ENCODE results near the gene CPNE2. TPM values are rescaled to one million over a fixed set of nuclear protein-coding genes. Genes with fewer than 3 reads are reported as not detected.

The CPNE2 gene
- total RNA-seq, 4 donors from 2014 or later: 12.5 to 18.9 (median 14.9) TPM

DNA sequence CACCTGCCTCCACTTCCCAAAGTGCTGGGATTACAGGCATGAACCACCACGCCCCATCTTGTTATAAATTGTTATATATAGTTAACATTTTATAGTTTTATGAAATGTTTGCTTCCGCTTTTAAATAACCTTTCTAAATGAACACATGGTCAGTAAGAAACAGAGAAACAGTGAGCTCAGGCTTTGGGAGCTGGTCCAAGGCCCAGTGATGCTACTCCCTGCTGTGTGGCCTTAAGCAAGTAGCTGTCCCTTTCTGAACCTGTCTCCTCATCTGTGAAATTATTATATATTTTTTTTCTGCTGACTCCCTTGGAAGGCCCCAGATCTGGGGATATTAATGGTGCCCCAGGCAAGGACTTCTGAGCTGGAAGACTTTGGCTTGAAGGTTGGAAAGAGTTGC, 19.0 kb downstream of the CPNE2 start:
- intact Hi-C loops (cut with DNase I; ENCODE audit: low total_unique reads): no loop called here
- H3K4me3 ChIP-seq (ENCODE audit: low read depth, poor library complexity, severe bottlenecking): no peak overlapping the region
- WGBS, 2 donors: 93 to 96% methylated on average over 2 of the region's 2 CpGs
- no peak for TF ChIP-seq CTCF (IDR thresholded peaks at IDR 0.05)
- TF ChIP-seq POLR2A (IDR thresholded peaks at IDR 0.05): no peak
- DNase-seq (ENCODE audit: low spot score in 2 of 2): no peak

GRCh38 chr16:57112403-57113041, 20.1 kb downstream of the CPNE2 start:
- DNase-seq (ENCODE audit: low spot score in 2 of 2): no peak
- intact Hi-C loops (cut with DNase I; ENCODE audit: low total_unique reads): no loop called here
- H3K4me3 ChIP-seq (ENCODE audit: low read depth, poor library complexity, severe bottlenecking): no peak overlapping the region
- 69 to 81% methylated on average over 10 of the region's 10 CpGs for WGBS, 2 donors
- no peak for TF ChIP-seq CTCF (IDR thresholded peaks at IDR 0.05)
- no peak for TF ChIP-seq POLR2A (IDR thresholded peaks at IDR 0.05)

DNA sequence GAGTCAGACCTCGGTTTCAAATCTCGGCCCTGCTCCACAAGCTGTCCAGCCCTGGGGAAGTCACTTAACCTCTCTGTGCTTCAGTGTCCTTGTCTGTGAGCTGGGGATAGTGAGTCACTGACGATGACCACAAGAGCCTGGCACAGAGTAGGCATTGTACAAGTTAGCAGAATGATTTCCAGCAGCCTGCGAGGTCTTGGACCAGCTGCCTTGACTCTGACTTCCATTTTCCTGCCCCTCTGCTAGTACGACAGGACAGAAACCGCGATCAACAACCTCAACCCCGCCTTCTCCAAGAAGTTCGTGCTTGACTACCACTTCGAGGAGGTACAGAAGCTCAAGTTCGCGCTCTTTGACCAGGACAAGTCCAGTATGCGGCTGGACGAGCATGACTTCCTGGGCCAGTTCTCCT, 20.7 kb downstream of the CPNE2 start:
- intact Hi-C loops (cut with DNase I; ENCODE audit: low total_unique reads): no loop called here
- no peak overlapping the region for H3K4me3 ChIP-seq (ENCODE audit: low read depth, poor library complexity, severe bottlenecking)
- TF ChIP-seq CTCF (IDR thresholded peaks at IDR 0.05): no peak
- no peak for TF ChIP-seq POLR2A (IDR thresholded peaks at IDR 0.05)
- 84 to 90% methylated on average over 14 of the region's 14 CpGs for WGBS, 2 donors
- no peak for DNase-seq (ENCODE audit: low spot score in 2 of 2)

GRCh38 chr16:57113664-57114063, 21.3 kb downstream of the CPNE2 start:
- TF ChIP-seq POLR2A (IDR thresholded peaks at IDR 0.05) (no peak), CTCF (IDR thresholded peaks at IDR 0.05) (no peak)
- DNase-seq (ENCODE audit: low spot score in 2 of 2): no peak
- WGBS, 2 donors: 88 to 90% methylated on average over 5 of the region's 5 CpGs
- intact Hi-C loops (cut with DNase I; ENCODE audit: low total_unique reads): no loop called here
- no peak overlapping the region for H3K4me3 ChIP-seq (ENCODE audit: low read depth, poor library complexity, severe bottlenecking)

- intact Hi-C loops (cut with DNase I; ENCODE audit: low total_unique reads): no loop called here
- WGBS, 2 donors: 53 to 70% methylated on average over 10 of the region's 10 CpGs
- TF ChIP-seq CTCF (IDR thresholded peaks at IDR 0.05): no peak
- TF ChIP-seq POLR2A (IDR thresholded peaks at IDR 0.05): no peak
Observed at GRCh38 chr16:57115168-57115513, 22.8 kb downstream of the CPNE2 start.

More at GRCh38 chr16:57115168-57115513, 22.8 kb downstream of the CPNE2 start:
- no peak overlapping the region for H3K4me3 ChIP-seq (ENCODE audit: low read depth, poor library complexity, severe bottlenecking)
- DNase-seq (ENCODE audit: low spot score in 2 of 2): no peak

Measured in lower leg skin (tissue), 4 donors.